B cell (primary cell): ENCODE data around the gene PARD3.

Experiments used
- CTCF ChIP-seq: fragments of 200-600 bp; IDR thresholded peaks from one replicate; pipeline ENCODE4 v1.8.0; 2022; ENCODE audit warnings: antibody characterized with exemption, mild to moderate bottlenecking
- EZH2 ChIP-seq: IDR thresholded peaks from 2 replicates; pipeline ENCODE4 v1.6.1; 2012; ENCODE audit warnings: borderline replicate concordance, low read depth, mild to moderate bottlenecking, moderate library complexity, low read length; ENCODE audit not compliant: insufficient read depth, poor library complexity, severe bottlenecking

- TF ChIP-seq CTCF (no peak), EZH2 (no peak)
Observed at GRCh38 chr10:34274906-34275305, 540.2 kb downstream of the PARD3 start.
